SW 1271 (cell line): Measurements from ENCODE around the gene TNS3.
"Not testable (repeated sequence)": the region's sequence is repeated elsewhere in the genome, so short reads cannot be mapped to it uniquely, and the experiment has no call there.

Experiments used
- DNase-seq, 2 experiments: peaks; one replicate each; lab custom pipeline; 2025; lab: John Stamatoyannopoulos, UW

TNS3 gene

GRCh38 chr7:47561715-47562446 is 20.0 kb downstream of the TNS3 start:
- DNase-seq, result no peak

DNA sequence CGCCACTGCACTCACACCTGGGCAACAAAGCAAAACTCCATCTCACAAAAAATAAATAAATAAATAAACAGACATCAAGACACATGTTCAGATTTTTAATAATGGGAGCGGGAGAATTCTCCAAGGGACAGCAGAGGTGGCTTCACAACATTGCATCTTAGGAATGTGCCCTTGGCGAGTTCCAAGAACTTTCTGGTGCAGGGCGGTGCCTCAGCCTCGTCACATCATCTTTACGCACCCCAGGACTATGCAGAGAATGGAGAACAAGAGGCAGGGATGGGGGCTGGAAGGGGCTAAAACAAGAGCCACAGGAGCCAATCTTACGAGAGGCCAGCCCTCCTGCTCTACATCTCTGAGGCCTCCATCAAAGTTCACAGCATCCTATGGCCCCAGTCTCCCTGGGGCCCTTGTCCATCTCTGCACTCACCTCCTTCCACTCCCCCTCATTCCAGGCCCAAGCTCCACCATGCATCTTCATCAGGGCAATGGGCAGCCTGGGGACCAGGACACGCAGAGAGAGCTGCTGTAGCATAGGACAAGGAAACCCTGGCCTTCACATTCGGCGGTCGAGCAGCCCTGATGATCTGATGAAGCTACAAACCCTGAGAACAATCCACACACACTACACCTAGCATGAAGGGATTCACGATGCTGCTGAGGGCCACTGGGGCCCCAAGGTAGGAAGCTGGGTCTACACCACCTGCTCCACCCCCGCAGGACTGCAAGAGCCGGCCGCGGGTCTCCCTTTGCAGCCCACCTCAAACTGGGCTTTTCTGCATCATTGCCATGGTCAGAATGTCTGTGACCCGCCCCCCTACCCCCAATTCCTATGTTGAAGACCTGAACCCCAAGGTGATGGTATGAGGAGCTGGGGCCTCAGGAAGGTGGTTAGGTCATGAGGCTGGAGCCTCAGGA is 22.3 kb downstream of the TNS3 start:
- DNase-seq, result no peak

- DNase-seq, result no peak
These were observed 23.9 kb downstream of the TNS3 start for GRCh38 chr7:47557694-47558670.

DNA sequence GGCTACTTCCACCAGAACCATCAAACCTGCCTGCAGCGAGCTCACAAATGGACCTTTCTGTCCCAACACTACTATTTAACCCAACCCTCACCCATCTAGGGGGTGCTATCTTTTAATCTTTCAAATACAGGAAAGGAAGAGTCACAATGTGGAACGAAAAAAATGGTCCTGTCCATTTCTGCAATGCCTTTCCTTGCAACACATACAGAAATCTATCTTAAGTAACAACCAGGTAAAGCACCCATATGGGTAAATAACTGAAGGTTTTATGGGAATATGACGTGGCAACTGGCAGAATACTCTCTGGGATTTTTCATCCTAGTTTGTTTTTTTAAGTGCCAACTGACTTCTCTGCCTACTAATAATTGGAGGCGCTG is 24.6 kb downstream of the TNS3 start:
- no peak for DNase-seq

DNA sequence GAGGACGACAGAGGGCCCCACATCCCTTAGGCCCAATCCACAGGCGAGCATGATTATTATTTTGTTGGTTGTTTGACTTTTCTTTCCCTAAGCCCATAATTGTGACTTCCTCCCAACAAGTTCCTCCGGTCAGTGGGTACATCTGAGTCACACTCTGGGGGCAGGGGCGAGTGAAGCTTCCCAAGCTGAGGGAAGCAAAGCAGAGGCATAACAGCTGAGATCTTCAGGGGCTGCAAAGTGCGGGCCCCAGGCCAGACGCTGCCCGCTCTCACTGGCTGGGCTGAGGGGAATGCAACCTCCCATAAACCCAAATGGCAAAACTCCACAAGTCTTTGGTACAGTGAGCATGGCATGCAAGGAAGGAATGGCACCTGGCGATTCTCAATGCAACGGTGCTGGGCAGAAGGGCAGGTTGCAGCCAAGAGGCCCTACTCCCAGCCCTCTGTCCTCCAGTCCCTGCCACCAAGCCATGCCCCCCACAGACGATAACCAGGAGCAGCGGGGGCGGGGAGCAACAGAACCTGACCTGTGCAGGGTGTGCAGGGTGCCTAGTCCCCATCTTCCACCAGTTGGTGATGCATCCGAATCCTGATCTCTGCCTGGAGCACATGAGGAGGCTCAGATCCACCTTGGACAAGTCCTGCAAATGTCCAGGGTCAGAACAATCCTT is 25.3 kb downstream of the TNS3 start:
- no peak for DNase-seq

DNA sequence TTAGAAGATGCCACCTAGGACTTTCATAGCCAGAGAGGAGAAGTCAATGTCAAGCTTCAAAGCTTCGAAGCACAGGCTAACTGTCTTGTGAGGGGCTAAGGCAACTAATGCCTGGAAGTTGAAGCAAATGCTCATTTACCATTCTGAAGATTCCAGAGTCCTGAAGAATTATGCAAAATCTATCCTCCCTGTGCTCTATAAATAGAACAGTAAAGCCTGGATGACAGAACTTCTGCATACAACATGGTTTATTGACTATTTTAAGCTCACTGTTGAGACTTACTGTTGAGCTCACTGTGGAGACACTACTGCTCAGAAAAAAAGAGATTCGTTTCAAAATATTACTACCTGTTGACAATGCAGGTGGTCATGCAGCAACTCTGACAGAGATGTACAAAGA is 28.6 kb downstream of the TNS3 start:
- DNase-seq, result no peak

- DNase-seq, result no peak
These were observed 29.3 kb downstream of the TNS3 start for GRCh38 chr7:47552621-47553020.

DNA sequence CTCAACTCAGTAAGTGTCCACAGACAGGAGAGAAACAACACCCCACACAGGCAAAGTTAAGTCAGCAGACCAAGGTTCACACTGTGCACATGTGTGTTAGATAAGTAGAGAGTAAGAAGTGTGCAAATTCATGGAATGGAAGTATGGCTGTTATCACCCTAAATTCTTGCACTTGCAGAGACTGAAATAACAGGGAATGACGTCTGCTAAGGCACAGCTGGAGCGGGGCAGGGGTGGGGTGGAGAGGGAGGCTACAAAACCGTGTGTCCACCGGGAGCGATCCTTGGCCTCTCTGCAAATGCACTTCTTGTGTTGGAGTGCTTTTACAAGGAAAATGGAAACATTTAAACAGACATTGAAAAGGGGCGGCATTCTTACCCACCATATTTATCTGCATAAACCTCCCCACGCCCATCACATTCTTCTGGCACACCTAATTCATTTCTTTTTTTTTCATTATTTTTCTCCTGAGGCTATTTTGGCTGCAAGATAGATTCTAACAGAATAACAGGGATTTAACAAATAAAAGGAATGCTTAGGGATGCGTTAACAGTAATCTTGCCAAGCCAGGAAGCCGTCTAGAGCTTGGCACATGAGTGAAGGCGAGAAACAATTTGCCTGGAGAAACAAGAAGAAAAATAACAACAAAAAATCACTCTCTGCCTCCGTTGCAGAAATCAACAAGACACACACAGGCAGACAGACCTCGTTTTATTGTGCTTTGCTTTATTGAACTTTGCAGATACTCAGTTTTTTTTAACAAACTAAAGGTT is 30.1 kb downstream of the TNS3 start:
- DNase-seq, result no peak

DNA sequence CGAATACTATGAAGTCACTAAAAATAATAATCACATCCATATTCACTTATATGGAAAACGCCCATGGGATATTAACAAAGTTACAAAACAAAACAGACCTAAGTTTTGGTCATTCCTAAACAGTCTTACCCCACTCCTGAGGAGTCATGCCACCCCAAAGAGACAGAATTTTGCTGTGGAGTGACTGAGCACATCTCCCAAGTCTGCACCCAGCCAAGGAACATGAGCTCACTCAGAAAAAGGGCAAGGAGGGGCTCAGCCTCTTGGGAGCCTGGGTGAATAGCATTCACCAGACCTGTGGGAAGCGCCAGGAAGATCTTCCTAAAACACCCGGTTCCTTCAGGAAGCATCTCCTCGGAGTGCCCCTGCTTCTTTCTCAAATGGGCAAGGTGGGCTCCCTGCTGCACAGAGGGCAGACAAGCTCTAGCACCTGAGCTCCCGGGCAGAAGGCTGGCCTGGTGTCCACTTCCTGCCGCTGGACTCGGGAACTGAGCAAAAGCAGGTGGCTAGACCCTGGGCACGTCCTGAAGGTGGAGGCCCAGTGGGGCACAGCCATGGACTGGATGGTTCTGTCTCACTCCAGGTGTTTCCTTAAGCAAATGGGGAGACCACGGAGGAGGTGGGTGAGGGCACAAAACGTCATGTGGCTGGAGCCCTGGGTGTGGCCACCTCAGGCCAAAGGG is 31.0 kb downstream of the TNS3 start:
- no peak for DNase-seq

- DNase-seq, result no peak
These were observed 32.0 kb downstream of the TNS3 start for GRCh38 chr7:47549916-47550315.

DNA sequence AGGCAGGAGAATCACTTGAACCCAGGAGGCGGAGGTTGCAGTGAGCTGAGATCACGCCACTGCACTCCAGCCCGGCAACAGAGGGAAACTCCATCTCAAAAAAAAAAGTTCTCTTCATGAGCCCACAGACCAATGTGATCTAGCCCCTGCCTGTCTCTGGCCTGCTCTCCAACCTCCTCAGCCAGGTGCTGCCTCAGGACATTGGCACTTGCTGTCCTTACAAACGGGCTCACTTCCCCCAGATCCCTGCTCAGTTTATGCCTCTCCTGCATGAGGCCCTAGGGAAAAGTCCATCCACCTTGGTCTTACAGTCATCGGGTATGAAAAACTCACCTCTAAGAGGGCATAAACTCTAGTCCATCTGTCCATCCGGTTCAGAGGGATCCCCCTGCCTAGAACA is 32.5 kb downstream of the TNS3 start:
- DNase-seq, result no peak

- no peak for DNase-seq
These were observed 33.4 kb downstream of the TNS3 start for GRCh38 chr7:47548546-47548945.

GRCh38 chr7:47546733-47547494 is 35.0 kb downstream of the TNS3 start:
- DNase-seq, result no peak

DNA sequence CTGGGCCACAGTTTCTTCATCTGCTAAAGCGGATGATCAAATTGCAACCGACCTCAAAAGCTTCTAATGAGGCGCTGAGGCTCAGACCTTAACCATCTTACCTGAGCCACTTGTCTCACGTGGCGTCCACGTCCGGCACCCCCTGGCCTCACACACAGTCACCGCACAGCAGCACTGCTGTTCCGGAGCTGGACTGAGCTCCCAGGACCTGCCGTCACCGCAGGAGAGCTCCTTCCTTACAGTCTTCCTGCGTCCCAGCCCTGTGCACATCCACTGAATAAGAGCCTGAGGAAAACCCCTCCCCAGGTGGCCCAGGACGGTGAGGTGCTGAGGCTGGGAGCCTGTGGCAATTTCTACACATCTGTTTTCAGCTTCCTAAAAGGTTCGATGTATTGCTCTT is 35.7 kb downstream of the TNS3 start:
- DNase-seq, result no peak

DNA sequence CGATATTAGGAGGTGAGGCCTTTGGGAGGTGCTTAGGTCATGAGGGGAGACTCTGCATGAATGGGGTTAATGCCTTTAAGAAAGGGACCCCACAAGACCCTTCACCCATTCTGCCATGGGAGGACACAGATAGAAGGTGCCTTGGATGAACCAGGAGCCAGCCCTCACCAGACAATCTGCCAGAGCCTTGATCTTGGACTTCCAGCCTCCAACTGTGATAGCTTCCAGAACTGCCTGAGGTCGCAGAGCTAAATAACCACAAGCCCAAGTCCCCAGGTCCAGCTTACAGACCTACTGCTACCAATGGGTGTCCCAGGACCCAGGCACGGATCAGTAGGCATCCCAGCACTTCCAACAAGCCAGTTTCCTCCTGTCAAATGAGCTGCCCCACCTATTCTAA is 37.5 kb downstream of the TNS3 start:
- DNase-seq, result no peak

DNA sequence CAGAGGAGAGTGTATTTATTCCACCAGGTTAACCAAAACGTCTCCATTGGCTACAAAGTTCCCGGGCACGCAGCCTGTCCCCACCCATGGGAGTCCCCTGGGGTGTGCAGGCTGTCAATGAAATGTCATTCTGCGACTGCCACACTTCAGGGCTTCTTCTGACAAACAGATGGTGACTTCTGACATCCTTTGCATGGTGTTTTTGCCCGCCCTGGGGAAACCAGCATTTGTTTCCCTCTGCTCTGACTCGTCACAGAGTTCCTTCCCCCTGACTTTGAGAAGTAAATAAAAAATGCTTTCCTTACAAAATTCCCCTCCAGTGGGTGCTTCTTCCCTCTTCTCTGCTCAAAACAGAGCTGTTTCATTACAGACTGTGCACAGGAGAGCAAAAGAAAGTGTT is 38.2 kb downstream of the TNS3 start:
- no peak for DNase-seq

GRCh38 chr7:47543056-47543455 is 38.9 kb downstream of the TNS3 start:
- DNase-seq, result no peak

DNA sequence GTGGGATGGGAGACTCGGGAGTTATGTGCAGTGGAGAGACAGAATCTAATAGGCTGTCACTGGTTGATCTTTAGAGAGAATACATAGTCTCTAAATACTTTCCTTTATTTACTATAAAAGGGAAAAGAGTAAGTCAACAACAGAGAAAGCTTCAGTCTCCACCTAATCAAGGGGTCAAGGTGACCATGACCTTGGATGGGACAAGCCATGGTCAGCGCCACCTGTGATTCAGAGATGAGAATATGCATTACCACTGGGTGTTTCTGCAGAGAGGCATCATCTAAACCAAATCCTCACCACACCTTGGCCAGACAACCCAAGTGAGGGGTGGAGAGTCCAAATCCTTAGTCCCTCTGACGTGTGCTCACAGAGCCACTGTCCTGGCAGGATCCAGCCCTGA is 39.9 kb downstream of the TNS3 start:
- no peak for DNase-seq

- not testable (repeated sequence) for DNase-seq
These were observed 40.4 kb downstream of the TNS3 start for GRCh38 chr7:47541485-47541884.
